Peyer's patch (tissue), 4 donors: Measurements from ENCODE around the gene FITM1. TPM values are rescaled to one million over a fixed set of nuclear protein-coding genes. Genes with fewer than 3 reads are reported as not detected.

ENCODE experiments used
- DNase-seq, 3 donors: peaks; one replicate each; pipeline ENCODE4 v3.0.0-alpha.2; 2017 to 2019
- H3K27ac ChIP-seq, 4 donors: fragments of 200-600 bp; sonication (generic); one replicate each; pipeline ENCODE4 v1.5.1; 2016 to 2019
- H3K27me3 ChIP-seq, 2 donors: fragments of 200-600 bp; sonication (generic); one replicate each; pipeline ENCODE4 v1.5.1; 2019
- H3K36me3 ChIP-seq, 3 donors: fragments of 200-600 bp; sonication (generic); one replicate each; pipeline ENCODE4 v1.5.1; 2016 to 2019
- H3K4me1 ChIP-seq, 4 donors: fragments of 200-600 bp; sonication (generic); one replicate each; pipeline ENCODE4 v1.5.1; 2016 to 2019
- H3K4me3 ChIP-seq, 4 donors: fragments of 200-600 bp; sonication (generic); 1 replicate in 3 of 4; 2 replicates in 1 of 4; pipeline ENCODE4 v1.5.1; 2016 to 2019; ENCODE audit warnings: mild to moderate bottlenecking in 1 of 4
- H3K9me3 ChIP-seq, 4 donors: fragments of 200-600 bp; sonication (generic); one replicate each; pipeline ENCODE4 v1.5.1; 2016 to 2019; ENCODE audit warnings: mild to moderate bottlenecking in 1 of 4
- POLR2A ChIP-seq, 2 donors: fragments of 450-650 bp; IDR thresholded peaks; one replicate each; pipeline ENCODE4 v1.5.1; 2017; ENCODE audit warnings: antibody characterized with exemption in 2 of 2, mild to moderate bottlenecking in 2 of 2, moderate library complexity in 2 of 2
- total RNA-seq, 4 donors: library from RNA; depleted of rRNA; stranded (reverse); fragments of >200 nt; gene quantifications; one replicate each; pipeline ENCODE4 v1.1.0, GENCODE V29; 2016
- TF ChIP-seq, protein P1 (sequence below), 6 experiments: fragments of 450-650 bp in 4 of 6; fragments of 200-600 bp in 2 of 6; sonication (generic) in 1 of 6; IDR thresholded peaks; one replicate each; pipeline ENCODE4 v1.5.1; 2017 to 2019; ENCODE audit warnings: antibody characterized with exemption in 6 of 6, mild to moderate bottlenecking in 3 of 6, moderate library complexity in 1 of 6

Gene FITM1
- total RNA-seq, 4 donors from 2014 or later, result 2.6 to 11.3 (median 3.9) TPM; not detected in 1

DNA sequence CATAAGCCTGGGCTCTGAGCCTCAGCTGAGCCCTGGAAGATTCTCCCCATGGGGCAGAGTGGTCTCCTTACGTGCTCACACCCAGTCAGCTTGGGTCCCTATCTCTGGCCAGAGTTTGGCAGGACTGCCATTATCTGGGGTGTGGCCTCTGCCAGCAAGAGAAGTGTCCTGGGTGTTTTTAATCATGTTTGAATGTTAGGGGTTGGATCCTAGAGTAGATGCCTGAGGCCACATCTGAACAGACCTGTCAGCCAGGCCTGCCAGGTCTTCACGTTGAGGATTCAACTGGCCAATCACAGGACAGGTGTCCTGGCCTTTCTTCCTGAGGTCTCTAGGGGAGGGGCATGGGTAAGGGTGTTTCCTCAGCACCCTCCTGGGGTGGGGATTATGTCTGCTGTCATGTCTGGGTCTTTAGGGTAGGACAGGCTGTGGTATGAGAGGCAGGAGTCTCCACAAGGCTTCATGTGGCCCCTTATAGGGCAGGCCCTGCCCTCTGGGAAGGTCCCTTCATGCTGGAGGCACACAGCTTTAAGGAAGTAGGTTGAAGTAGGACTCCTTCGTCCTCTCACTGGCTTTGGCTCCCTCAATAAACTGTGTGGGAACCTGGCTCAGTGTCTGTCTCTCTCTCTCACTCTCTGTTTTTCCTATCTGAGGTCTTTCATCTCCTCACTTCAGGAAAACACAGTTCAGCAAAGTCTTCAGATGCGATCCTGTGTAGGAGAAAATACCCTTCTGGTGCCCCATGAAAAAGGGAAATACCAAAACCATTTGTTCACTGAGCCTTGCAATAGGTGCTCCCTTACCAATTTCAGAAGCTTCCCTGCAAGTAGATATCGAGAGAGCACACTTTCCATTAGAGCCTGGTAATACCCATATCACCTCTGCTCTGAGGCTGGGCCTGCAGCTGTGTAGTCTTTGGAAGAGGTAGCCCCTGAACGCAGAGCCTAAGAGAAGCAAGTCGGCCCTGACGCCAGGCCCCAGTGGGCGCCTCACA lies 6.7 kb upstream of the FITM1 start:
- Histone ChIP-seq H3K9me3 (no peaks in the 10 kb centered on the region), H3K27me3 (no peaks in the 10 kb centered on the region), H3K4me3 (no peak overlapping the region), H3K4me1 (no peaks in the 10 kb centered on the region), H3K27ac (peak overlapping the region in 1 of 4 donors; percentile 52), H3K36me3 (peaks cover 0 to 60% (median 3%) of the 10 kb centered on the region in 3 donors)
- TF ChIP-seq POLR2A (IDR thresholded peaks at IDR 0.05), result no peak
- TF ChIP-seq, protein P1, sequence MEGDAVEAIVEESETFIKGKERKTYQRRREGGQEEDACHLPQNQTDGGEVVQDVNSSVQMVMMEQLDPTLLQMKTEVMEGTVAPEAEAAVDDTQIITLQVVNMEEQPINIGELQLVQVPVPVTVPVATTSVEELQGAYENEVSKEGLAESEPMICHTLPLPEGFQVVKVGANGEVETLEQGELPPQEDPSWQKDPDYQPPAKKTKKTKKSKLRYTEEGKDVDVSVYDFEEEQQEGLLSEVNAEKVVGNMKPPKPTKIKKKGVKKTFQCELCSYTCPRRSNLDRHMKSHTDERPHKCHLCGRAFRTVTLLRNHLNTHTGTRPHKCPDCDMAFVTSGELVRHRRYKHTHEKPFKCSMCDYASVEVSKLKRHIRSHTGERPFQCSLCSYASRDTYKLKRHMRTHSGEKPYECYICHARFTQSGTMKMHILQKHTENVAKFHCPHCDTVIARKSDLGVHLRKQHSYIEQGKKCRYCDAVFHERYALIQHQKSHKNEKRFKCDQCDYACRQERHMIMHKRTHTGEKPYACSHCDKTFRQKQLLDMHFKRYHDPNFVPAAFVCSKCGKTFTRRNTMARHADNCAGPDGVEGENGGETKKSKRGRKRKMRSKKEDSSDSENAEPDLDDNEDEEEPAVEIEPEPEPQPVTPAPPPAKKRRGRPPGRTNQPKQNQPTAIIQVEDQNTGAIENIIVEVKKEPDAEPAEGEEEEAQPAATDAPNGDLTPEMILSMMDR (IDR thresholded peaks at IDR 0.05), result no peak
- DNase-seq, result no peak

GRCh38 chr14:24126939-24127338 lies 3.5 kb upstream of the FITM1 start:
- Histone ChIP-seq H3K36me3 (peaks cover 0 to 27% (median 0%) of the 10 kb centered on the region in 3 donors), H3K4me1 (no peaks in the 10 kb centered on the region), H3K27ac (no peak overlapping the region), H3K4me3 (no peak overlapping the region), H3K27me3 (no peaks in the 10 kb centered on the region), H3K9me3 (no peaks in the 10 kb centered on the region)
- TF ChIP-seq POLR2A (IDR thresholded peaks at IDR 0.05), result no peak
- TF ChIP-seq, protein P1 (IDR thresholded peaks at IDR 0.05), result no peak
- no peak for DNase-seq

DNA sequence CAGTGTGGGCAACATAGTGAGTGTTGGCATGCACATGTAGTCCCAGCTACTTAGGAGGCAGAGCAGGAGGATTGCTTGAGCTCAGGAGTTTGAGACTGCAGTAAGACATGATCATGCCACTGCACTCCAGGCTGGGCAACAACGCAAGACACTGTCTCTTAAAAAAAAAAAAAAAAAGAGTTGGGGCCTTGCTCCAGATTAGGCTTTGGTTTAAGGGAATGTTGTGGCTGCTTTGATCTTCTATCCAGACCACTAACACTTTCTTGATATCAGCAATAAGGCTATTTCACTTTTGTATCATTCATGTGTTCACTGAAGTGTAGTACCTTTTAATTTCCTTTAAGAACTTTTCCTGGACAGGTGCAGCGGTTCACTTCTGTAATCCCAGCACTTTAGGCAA lies 2.8 kb upstream of the FITM1 start:
- no peak for TF ChIP-seq POLR2A (IDR thresholded peaks at IDR 0.05)
- TF ChIP-seq, protein P1 (IDR thresholded peaks at IDR 0.05), result no peak

GRCh38 chr14:24129410-24129998 lies 955 bp upstream of the FITM1 start:
- Histone ChIP-seq H3K4me3 (no peak overlapping the region), H3K36me3 (peaks cover 0 to 2% (median 0%) of the 10 kb centered on the region in 3 donors), H3K27ac (no peak overlapping the region), H3K9me3 (no peaks in the 10 kb centered on the region), H3K4me1 (peaks cover 0 to 3% (median 0%) of the 10 kb centered on the region in 4 donors), H3K27me3 (no peaks in the 10 kb centered on the region)
- TF ChIP-seq POLR2A (IDR thresholded peaks at IDR 0.05), result no peak
- TF ChIP-seq, protein P1 (IDR thresholded peaks at IDR 0.05), result no peak
- no peak for DNase-seq

More for the DNA sequence above, 2.8 kb upstream of the FITM1 start:
- H3K36me3 ChIP-seq, result peaks cover 0 to 20% (median 0%) of the 10 kb centered on the region in 3 donors
- H3K9me3 ChIP-seq, result no peaks in the 10 kb centered on the region
- DNase-seq, result no peak
- H3K27me3 ChIP-seq, result no peaks in the 10 kb centered on the region
- H3K4me1 ChIP-seq, result peaks cover 0 to 3% (median 0%) of the 10 kb centered on the region in 4 donors
- H3K4me3 ChIP-seq, result no peak overlapping the region
- H3K27ac ChIP-seq, result no peak overlapping the region

DNA sequence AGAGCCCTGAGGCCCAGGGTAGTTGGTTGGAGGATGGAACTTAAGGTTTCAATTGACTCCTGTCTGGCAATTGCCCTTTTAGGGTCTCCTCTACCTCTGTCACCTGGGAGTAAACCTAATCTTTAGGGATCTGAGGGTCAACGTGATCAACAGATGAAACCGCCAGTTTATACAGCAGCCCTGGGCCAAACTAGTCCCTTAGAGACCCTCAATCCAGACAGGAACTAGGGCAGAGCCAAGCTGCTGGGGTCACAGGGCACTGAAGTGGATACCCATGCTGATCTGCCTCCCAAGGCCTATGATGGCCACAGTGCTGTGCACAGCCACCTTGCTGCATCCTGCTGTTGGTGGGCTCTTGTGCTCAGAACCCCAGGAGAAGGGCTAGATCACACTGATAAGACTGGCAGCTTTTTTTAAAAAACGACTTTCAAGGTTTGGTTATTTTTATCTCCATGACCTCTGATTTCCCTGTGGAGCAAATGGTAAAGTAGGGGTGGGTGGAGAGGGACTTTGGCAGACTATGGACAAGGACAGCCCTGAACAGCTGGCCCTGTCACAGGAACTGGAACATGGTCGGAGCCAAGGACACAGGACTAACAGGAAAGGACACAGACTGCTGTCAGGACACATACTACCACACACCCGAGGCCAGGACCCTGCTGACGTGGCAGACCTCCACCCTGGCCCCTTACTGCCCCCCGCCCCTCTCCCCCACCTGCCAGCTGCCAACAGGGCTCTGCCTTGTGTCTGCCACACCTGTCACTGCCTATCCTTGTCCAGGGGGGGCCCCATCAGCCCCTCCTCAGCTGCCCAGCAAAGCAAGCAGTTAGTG lies 474 bp downstream of the FITM1 start:
- TF ChIP-seq, protein P1 (IDR thresholded peaks at IDR 0.05), result no peak
- no peak for TF ChIP-seq POLR2A (IDR thresholded peaks at IDR 0.05)
- no peaks in the 10 kb centered on the region for H3K27me3 ChIP-seq
- peak overlapping the region in 2 of 4 donors; percentile 10 to 29 for H3K27ac ChIP-seq
- no peak overlapping the region for H3K4me3 ChIP-seq
- no peaks in the 10 kb centered on the region for H3K36me3 ChIP-seq
- H3K4me1 ChIP-seq, result peaks cover 0 to 7% (median 3%) of the 10 kb centered on the region in 4 donors
- no peak for DNase-seq
- no peaks in the 10 kb centered on the region for H3K9me3 ChIP-seq
